Vagina (tissue), 2 donors: Measurements from ENCODE around the gene VAMP4.

Experiments used
- CTCF ChIP-seq, 3 experiments: fragments of 450-650 bp in 2 of 3; fragments of 200-600 bp in 1 of 3; sonication (generic) in 1 of 3; IDR thresholded peaks; one replicate each; pipeline ENCODE4 v1.5.1; 2017 to 2019; ENCODE audit warnings: antibody characterized with exemption in 3 of 3, mild to moderate bottlenecking in 2 of 3, moderate library complexity in 2 of 3
- POLR2A ChIP-seq, 2 donors: fragments of 450-650 bp; IDR thresholded peaks; one replicate each; pipeline ENCODE4 v1.6.1; 2017; ENCODE audit warnings: antibody characterized with exemption in 2 of 2, mild to moderate bottlenecking in 2 of 2, moderate library complexity in 2 of 2
- POLR2AphosphoS5 ChIP-seq, 2 donors: sonication (generic); formaldehyde crosslinking; IDR thresholded peaks; one replicate each; pipeline ENCODE4 v1.9.0; 2017; ENCODE audit warnings: antibody characterized with exemption in 2 of 2, mild to moderate bottlenecking in 2 of 2, low read depth in 1 of 2; ENCODE audit not compliant: insufficient read depth in 1 of 2

GRCh38 chr1:171666114-171666769 is 75.6 kb downstream of the VAMP4 start:
- no peak for TF ChIP-seq CTCF (IDR thresholded peaks at IDR 0.05)
- no peak for TF ChIP-seq POLR2A (IDR thresholded peaks at IDR 0.05)
- TF ChIP-seq POLR2AphosphoS5 (IDR thresholded peaks at IDR 0.05; ENCODE audit: insufficient read depth in 1 of 2, low read depth in 1 of 2): no peak
